Measurements from ENCODE around the gene RNU1-3. TPM values are rescaled to one million over a fixed set of nuclear protein-coding genes. Genes with fewer than 3 reads are reported as not detected.
A peak's percentile ranks its signal among the peaks of the same experiment; 100 is the strongest.
"Not testable (repeated sequence)": the region's sequence is repeated elsewhere in the genome, so short reads cannot be mapped to it uniquely, and the experiment has no call there.

RNU1-3 gene
- total RNA-seq, 3 donors from 2014 or later (not counting 1 experiment from before 2014, with no cell fraction given) = 2,937 to 3,261 (median 3,038) TPM

DNA sequence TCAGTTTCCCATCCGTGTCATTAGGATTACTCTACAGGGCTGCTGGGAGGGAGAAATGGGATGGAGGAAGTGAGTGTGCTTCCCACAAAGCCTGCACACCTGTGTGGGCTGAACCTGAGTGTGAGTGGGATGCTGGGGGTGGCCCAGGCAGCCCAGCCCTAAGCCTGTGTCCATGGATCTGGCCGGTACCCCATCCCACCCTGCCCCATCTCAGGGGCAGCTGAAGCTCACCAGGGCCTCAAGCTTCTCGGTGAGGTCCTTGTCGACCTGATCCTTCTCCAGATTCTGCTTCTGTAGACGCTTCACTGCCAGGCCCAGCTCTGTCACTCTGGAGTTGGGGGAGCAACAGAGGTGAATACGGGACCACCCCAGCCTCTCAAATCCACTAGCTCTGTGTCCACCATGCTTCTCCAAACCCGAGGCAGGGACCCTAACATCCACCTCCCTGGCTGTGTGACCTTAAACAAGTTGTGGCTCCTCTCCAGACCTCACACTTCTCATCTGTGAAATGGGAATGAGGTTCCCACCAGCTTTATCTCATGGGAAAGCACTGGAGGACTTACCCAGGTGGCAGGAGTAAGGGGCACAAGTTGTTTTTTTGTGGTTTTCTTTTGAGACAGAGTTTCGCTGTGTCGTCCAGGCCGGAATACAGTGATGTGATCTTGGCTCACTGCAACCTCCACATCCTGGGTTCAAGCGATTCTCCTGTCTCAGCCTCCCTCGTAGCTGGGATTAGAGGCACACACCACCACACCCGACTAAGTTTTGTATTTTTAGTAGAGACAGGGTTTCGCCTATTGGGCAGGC, 34.5 kb downstream of the RNU1-3 start:
- peaks cover 67% of the 10 kb centered on the region for H3K36me3 ChIP-seq (ENCODE audit: control insufficient read depth, insufficient read depth, low read length)
- H3K4me3 ChIP-seq (ENCODE audit: low read length); intact Hi-C loops (cut with micrococcal nuclease); H3K27me3 ChIP-seq (ENCODE audit: control insufficient read depth, insufficient read depth, low read length); H3K27ac Mint-ChIP-seq; H3K27ac ChIP-seq (ENCODE audit: low read length); H3K27me3 Mint-ChIP-seq (ENCODE audit: low read depth in 2 of 2); H3K9me3 ChIP-seq (ENCODE audit: control insufficient read depth, insufficient read depth, low read length); H3K4me1 ChIP-seq (ENCODE audit: control insufficient read depth, insufficient read depth, low read length); ATAC-seq; H3K4me3 Mint-ChIP-seq; H3K9me3 Mint-ChIP-seq: not testable (repeated sequence)
- 97% methylated on average over 14 of the region's 14 CpGs for WGBS (ENCODE audit: insufficient coverage)
- Mint-ChIP-seq H3K4me1 (peaks cover 6 to 22% of the 10 kb centered on the region in 2 donors), H3K36me3 (peaks cover 13% of the 10 kb centered on the region)
- peak in 1 of 2 donors; percentile 17 for DNase-seq

DNA sequence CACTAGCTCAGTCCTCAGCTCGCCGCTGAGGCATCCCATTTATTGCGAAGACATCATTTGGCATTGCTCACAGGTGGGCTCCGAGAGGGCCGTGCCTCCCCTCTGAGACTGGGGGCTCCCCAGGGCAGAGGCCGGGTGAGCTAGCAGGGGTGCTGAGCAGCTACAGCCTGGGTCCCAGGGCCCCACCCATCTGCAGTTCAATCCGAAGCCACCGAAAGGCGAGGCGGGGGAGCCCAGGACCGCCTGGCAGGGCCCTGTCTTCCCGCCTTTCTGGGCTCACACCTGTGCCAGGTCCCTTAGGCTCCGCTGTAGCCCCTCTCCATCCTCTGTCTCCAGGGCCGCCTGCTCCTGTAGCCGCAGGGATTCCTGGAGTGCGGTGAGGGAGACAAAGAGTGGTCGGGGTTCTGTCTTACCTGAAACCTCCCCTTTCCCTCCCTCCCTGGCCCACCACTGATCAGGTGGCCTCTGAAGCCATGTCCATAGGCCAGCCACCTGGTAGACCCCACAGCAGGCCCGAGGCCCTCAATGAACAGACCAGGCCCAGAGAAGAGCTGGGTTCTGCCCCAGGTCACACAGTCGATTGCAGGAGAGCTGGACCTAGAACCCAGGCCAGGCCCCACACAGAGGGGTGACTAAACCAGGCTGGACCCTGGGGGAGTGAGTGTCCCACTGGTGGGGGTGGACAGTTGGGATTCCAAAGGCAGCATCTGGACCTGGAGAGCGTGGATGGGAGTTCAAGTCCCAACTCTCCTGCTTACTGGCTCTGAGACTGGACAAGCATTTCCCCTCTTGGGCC, 35.3 kb downstream of the RNU1-3 start:
- Histone ChIP-seq H3K9me3 (ENCODE audit: control insufficient read depth, insufficient read depth, low read length) (no peaks in the 10 kb centered on the region), H3K4me1 (ENCODE audit: control insufficient read depth, insufficient read depth, low read length) (no peaks in the 10 kb centered on the region), H3K4me3 (ENCODE audit: low read length) (no peak overlapping the region), H3K27ac (ENCODE audit: low read length) (no peak overlapping the region), H3K27me3 (ENCODE audit: control insufficient read depth, insufficient read depth, low read length) (no peaks in the 10 kb centered on the region), H3K36me3 (ENCODE audit: control insufficient read depth, insufficient read depth, low read length) (peaks cover 73% of the 10 kb centered on the region)
- Mint-ChIP-seq H3K4me3 (no peak overlapping the region), H3K9me3 (no peaks in the 10 kb centered on the region), H3K27me3 (ENCODE audit: low read depth in 2 of 2) (no peaks in the 10 kb centered on the region), H3K27ac (peak overlapping the region in 1 of 2 donors; percentile 31), H3K36me3 (peaks cover 13% of the 10 kb centered on the region), H3K4me1 (peaks cover 6 to 22% of the 10 kb centered on the region in 2 donors)
- ATAC-seq = no peak
- intact Hi-C loops (cut with micrococcal nuclease) = no loop called here
- WGBS (ENCODE audit: insufficient coverage) = 98% methylated on average over 20 of the region's 20 CpGs
- TF ChIP-seq, protein P1, sequence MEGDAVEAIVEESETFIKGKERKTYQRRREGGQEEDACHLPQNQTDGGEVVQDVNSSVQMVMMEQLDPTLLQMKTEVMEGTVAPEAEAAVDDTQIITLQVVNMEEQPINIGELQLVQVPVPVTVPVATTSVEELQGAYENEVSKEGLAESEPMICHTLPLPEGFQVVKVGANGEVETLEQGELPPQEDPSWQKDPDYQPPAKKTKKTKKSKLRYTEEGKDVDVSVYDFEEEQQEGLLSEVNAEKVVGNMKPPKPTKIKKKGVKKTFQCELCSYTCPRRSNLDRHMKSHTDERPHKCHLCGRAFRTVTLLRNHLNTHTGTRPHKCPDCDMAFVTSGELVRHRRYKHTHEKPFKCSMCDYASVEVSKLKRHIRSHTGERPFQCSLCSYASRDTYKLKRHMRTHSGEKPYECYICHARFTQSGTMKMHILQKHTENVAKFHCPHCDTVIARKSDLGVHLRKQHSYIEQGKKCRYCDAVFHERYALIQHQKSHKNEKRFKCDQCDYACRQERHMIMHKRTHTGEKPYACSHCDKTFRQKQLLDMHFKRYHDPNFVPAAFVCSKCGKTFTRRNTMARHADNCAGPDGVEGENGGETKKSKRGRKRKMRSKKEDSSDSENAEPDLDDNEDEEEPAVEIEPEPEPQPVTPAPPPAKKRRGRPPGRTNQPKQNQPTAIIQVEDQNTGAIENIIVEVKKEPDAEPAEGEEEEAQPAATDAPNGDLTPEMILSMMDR (IDR thresholded peaks at IDR 0.05) = no peak
- peak in 1 of 2 donors; percentile 22 for DNase-seq

DNA sequence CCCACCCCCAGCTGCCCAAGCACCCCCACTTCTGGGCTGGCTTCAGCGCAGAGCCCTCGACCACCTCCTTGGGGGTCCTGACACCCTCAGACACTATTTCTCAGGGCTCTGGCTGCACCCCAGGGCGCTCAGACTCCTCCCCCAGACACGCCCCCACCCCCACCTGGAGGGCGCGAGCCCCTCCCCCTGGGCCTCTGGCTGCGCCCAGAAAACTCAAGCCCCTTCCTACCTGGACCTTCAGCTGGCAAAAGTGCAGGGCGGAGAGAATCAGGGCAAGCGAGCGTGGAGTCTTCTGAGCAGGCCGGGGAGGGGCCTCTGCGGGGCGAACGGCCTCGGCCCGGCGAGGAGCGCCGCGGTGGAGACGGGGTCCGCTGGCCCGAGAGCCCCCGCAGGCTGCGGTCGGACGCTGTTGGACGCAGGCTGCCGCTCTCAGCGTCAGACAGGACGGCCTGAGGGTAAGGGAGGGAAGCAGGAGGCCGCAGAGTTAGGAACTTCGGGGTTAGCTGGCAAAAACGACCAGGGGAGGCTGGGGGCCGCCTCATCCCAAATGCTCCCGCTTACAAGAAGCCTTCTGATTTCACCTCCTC, 36.0 kb downstream of the RNU1-3 start:
- Mint-ChIP-seq H3K27me3 (ENCODE audit: low read depth in 2 of 2) (no peaks in the 10 kb centered on the region), H3K4me3 (no peak overlapping the region), H3K27ac (peak overlapping the region in 1 of 2 donors; percentile 31), H3K4me1 (peaks cover 6 to 27% of the 10 kb centered on the region in 2 donors), H3K36me3 (peaks cover 13% of the 10 kb centered on the region), H3K9me3 (no peaks in the 10 kb centered on the region)
- Histone ChIP-seq H3K9me3 (ENCODE audit: control insufficient read depth, insufficient read depth, low read length) (no peaks in the 10 kb centered on the region), H3K4me3 (ENCODE audit: low read length) (no peak overlapping the region), H3K27me3 (ENCODE audit: control insufficient read depth, insufficient read depth, low read length) (no peaks in the 10 kb centered on the region), H3K36me3 (ENCODE audit: control insufficient read depth, insufficient read depth, low read length) (peaks cover 80% of the 10 kb centered on the region), H3K4me1 (ENCODE audit: control insufficient read depth, insufficient read depth, low read length) (no peaks in the 10 kb centered on the region), H3K27ac (ENCODE audit: low read length) (no peak overlapping the region)
- ATAC-seq (no peak), DNase-seq (no peak)
- 97% methylated on average over 36 of the region's 36 CpGs for WGBS (ENCODE audit: insufficient coverage)
- TF ChIP-seq, protein P1 (IDR thresholded peaks at IDR 0.05) = no peak
- intact Hi-C loops (cut with micrococcal nuclease) = no loop called here

DNA sequence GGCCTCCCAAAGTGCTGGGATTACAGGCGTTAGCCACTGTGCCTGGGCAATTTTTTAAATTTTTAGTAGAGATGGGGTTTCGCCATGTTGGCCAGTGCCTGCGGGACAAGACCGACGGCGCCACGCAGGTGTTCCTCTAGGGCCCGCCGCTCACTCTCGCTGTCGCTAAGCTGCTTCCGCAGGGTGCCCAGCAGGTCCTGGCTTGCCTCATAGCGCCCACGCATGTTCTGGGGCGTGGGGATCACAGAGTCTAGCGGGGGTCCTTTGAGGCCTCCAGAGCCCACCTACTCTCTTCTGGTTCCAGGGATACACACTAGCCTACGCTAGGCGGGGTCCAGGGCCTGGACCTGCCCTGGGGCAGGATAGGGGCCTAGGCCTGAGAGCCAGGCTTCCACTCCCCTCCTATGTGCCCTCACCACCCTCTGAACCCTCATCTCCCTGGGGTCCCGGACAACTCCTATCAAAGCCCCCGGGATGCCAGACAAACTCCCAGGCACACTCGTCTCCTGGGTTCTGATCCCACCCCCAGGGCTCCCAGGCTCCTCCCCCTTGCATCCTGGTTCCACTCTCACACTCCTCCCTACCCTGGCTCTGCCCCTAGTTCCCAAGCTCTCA, 36.7 kb downstream of the RNU1-3 start:
- intact Hi-C loops (cut with micrococcal nuclease); H3K27ac ChIP-seq (ENCODE audit: low read length); H3K4me3 ChIP-seq (ENCODE audit: low read length); H3K27me3 Mint-ChIP-seq (ENCODE audit: low read depth in 2 of 2); DNase-seq; H3K27me3 ChIP-seq (ENCODE audit: control insufficient read depth, insufficient read depth, low read length); H3K9me3 Mint-ChIP-seq; H3K9me3 ChIP-seq (ENCODE audit: control insufficient read depth, insufficient read depth, low read length); H3K4me1 ChIP-seq (ENCODE audit: control insufficient read depth, insufficient read depth, low read length); H3K4me3 Mint-ChIP-seq: not testable (repeated sequence)
- peaks cover 86% of the 10 kb centered on the region for H3K36me3 ChIP-seq (ENCODE audit: control insufficient read depth, insufficient read depth, low read length)
- Mint-ChIP-seq H3K36me3 (peaks cover 13% of the 10 kb centered on the region), H3K27ac (peak overlapping the region; percentile 6 to 31), H3K4me1 (peaks cover 6 to 28% of the 10 kb centered on the region in 2 donors)
- 97% methylated on average over 21 of the region's 21 CpGs for WGBS (ENCODE audit: insufficient coverage)
- ATAC-seq = peak in 2 of 3 donors; percentile 4 to 12
